ENCODE results near the gene MVB12B.

Gene MVB12B

DNA sequence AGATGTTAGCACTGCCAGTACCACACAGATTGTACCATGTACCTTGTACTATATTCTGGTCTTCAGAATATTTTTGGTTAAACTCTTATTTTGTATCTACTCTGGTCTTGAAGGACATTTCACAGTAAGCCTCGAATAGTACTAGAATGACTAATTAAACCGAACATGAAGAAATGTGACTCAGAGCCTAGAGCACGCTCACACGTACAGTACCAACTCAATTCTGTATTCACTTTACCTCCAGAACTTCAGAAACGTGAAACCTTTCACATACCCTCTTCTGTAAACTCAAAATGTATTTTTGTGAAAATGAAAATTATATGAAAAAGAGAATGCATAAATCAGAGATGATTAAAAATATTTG is 112.8 kb downstream of the MVB12B start:
- DNase-seq (ENCODE audit: extremely low spot score, insufficient read length, low read depth) (no peak), FAIRE-seq (no peak)

DNA sequence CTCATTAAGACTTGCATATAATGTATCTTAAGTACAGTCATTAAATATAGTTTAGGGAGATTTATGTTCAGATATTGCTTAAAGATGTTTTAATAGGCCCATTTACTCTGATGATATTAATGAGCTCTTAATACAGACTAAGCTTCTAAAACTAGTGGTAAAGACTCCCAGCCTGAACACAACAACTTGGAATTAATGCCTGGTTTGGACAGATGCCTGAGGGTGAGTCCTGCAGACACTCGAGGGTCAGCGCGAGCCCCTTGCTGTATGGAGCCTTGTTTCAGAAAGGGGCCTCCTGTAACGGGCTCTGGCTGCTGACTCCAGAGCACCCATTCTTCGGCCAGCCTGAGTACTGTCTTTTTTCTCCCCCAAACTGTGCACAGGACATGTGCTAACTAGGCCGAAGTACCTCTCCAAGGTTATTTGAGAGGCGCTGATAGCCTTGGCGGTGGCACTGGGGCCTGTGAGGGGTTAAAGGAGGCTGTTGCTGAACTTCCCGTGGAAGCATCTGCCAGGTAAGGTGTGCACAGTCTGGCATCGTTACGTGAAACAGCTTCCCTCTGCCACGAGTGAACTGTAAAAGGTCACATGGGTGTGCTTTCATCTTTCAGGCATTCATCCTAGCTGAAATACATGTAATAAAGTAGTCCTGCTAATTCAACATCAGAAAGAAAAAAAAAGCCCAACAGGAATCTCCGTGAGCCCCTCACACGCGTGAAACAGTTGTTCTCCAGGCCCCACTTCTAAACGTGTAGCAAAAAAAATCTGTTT is 113.4 kb downstream of the MVB12B start:
- FAIRE-seq (no peak), DNase-seq (ENCODE audit: extremely low spot score, insufficient read length, low read depth) (no peak)

- FAIRE-seq (no peak), DNase-seq (ENCODE audit: extremely low spot score, insufficient read length, low read depth) (no peak)
Observed at GRCh38 chr9:126440940-126441339, 114.3 kb downstream of the MVB12B start.

GRCh38 chr9:126442636-126443035 is 116.0 kb downstream of the MVB12B start:
- no peak for FAIRE-seq

GRCh38 chr9:126443144-126443543 is 116.5 kb downstream of the MVB12B start:
- DNase-seq (ENCODE audit: extremely low spot score, insufficient read length, low read depth) = no peak
- no peak for FAIRE-seq

More at GRCh38 chr9:126442636-126443035, 116.0 kb downstream of the MVB12B start:
- no peak for DNase-seq (ENCODE audit: extremely low spot score, insufficient read length, low read depth)

- DNase-seq (ENCODE audit: extremely low spot score, insufficient read length, low read depth) = no peak
- no peak for FAIRE-seq
Observed at GRCh38 chr9:126448136-126448535, 121.5 kb downstream of the MVB12B start.

DNA sequence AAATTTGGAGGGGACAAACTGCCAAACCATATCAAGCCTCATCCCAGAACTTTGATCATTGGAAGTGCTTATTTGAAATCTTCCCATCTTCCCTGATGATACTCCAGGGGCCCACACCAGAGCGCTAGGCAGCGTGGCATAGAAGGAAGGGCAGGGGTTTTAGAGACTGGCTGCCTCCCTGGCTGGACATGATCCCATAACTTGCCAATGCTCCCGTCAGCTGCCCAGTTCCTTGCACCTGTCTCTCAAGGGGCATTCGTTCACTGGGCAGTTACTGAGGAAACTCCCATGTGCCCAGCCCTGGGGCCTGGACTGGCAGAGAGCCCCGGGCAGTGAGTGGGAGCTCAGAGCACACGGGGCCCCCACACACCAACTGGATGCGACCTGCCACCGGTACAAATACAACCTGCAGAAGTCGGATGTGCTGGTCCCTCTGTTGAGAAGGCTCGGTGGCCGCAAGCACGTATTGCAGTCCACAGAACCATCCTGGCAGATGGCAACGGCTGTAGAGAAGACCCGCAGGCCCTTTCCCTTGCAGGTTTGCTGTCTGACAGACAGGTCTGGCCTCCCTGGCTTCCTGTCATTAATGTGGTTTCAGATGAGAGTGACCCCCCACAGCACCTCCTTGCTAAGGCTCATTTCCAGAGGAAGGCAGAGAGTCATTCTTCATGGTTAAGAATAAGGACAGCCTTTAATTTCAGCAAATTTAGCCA is 122.4 kb downstream of the MVB12B start:
- DNase-seq (ENCODE audit: extremely low spot score, insufficient read length, low read depth) (no peak), FAIRE-seq (no peak)

GRCh38 chr9:126449725-126450667 is 123.4 kb downstream of the MVB12B start:
- DNase-seq (ENCODE audit: extremely low spot score, insufficient read length, low read depth) = no peak

DNA sequence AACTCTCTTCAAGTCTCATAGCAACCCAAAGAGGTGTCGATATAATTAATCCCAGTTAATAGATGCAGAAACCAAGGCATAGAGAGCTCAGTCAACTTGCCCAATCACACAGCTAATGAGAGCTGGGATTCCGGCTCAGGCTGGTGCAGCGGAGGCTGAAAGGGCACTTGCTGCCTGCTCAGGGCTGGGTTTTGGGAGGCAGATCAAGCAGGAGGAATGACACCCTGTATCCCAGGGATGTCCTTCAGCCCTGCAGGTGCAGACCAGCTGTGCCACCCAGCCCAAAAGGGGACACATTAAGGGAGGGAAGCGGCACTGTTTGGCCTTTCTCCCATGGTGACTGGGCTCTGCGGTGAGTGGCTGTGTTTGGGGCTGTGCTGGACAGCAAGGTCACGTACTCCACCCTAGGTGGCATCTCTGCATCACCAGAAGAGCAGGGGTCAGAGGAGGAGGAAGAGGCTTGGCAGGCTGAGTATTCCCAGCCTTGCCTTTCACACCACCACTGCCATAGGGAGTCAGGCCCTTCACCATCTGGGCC is 124.1 kb downstream of the MVB12B start:
- FAIRE-seq (no peak), DNase-seq (ENCODE audit: extremely low spot score, insufficient read length, low read depth) (no peak)

More at GRCh38 chr9:126449725-126450667, 123.4 kb downstream of the MVB12B start:
- FAIRE-seq = no peak

DNA sequence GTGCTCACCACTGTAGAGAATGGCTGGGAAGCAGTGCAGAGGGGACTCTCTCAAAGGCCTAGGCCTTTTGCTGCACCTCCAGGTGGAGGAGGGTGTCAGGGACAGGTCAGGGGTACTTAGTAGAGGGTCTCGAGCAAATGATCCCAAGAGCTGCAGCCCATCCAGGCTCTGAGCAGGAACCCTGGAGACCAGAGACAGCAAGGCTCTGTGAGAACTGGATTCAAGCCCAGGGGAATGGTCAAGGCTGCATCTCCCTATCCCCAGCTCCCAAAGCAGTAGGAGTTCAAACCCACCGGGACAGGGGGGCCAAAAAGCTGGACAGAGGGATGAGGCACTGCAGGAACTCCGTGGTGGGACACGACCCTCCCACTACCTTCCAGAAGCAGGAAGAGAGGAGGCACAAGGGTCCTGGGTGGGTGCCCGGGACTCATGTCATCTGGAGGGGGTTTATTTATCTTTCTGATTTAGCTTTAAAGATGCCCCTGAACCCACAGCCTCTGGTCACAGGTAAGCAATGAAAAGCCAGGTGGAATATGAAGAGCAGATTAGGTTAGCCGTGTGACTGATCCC is 124.8 kb downstream of the MVB12B start:
- DNase-seq (ENCODE audit: extremely low spot score, insufficient read length, low read depth) (no peak), FAIRE-seq (no peak)

DNA sequence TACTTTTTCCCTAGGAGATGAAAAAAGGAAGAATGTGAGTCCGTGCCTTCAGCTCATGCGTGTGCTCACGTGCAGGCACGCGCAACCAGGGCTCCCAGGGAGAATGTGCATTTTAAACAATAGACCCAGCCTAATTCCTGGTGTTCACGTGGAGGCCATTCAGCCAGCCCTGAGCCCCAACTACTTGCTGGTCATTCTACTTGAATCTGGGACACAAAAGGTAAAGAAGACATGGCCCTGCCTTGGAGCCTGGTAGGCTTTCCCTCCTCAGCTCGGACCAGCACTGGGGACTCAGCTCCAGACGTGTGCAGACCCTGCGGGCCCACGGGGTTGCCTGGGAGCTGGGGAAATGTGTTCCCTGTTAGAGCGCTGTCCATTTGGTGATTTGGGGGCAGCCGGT is 125.5 kb downstream of the MVB12B start:
- no peak for DNase-seq (ENCODE audit: extremely low spot score, insufficient read length, low read depth)
- no peak for FAIRE-seq

DNA sequence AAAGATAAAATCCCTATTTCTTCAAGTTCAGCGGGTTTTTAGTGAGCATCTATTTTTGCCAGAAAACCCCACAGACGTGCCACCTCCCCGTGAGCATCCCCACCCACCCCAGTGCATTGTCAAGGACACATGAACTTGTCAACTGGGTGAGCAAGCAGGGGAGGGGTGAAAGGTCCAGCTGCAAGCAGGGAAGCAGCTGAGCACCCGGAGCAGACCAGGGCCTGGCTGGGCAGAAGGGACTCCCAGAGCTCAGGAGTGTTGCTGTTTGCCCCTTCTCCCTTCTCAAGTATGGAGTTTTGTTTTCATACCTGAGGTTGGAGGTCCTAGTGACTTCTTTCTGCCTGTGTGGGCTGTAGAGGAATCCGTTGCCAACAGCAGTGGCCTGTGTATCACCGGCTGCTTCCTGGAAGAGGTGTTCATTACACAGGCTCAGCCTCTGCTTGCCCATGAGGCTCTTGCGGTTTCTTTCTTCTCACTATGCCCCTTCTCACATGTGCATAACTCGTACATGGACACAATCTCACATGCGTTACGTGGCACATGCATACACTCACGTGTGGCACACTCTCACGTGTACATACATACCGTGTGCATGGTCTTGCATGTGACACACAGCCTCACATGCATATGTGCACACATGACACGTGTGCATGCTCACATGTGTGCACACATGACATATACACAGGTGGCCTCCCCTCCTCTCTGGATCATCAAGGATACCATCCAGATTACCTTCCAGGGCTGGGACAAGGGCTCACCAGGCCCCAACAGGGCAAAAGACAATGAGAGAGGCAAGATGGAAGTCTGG is 126.7 kb downstream of the MVB12B start:
- FAIRE-seq = no peak
- DNase-seq (ENCODE audit: extremely low spot score, insufficient read length, low read depth) = no peak

- FAIRE-seq = no peak
- DNase-seq (ENCODE audit: extremely low spot score, insufficient read length, low read depth) = no peak
Observed at GRCh38 chr9:126454215-126454614, 127.6 kb downstream of the MVB12B start.

DNA sequence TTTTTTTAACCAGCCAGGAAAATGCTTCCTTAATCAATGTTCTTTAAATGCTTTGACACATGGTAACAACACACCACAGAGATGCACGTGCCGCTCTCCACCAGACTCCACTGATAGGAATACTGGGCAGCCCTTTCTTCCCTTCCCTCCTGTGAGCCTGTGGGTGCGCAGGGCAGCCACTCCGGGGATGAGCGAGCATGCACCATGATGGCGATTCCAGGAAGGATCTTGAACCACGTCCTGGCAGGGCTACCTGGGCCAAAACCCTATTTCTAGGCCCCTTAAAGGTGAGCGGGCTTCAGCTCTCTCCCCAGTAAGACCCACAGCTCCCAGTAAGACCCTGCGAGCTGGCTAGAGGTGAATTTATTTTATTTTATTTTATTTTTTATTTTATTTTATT is 128.2 kb downstream of the MVB12B start:
- DNase-seq (ENCODE audit: extremely low spot score, insufficient read length, low read depth) (no peak), FAIRE-seq (no peak)

DNA sequence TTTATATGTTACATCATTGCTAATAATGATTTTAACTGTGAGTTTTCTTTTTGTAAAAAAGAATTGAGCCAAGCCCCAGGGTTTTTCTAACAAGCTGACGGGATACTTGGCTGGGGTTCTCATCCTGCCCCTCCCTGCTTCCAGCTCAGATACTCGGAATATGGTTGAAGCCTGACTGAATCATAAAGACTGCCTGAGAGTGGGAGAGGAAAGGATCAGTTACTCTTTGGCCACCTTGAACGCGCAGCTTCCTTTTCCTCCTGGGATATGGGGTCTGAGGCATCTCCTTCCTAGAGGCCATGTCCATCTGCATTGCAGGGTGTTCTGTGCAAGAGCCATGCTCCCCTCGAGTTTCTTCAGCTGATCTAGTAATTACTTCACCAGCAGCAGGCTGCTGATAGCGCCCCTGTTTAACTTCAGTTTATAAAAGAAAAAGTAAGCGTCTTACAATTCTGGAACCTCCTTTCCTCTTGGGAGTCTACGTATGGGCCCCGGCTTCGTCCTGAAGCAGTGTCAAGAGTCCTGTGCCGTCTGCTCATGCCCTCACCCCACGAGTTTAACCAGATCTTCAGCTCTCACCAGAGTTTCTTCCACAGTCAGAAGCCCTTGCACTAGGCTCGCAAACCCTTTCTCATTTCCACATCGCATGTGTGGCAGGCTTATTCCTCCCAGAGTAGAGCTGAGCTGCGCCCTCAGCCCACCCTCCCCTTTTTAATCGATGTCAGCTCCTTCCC is 130.0 kb downstream of the MVB12B start:
- FAIRE-seq (no peak), DNase-seq (ENCODE audit: extremely low spot score, insufficient read length, low read depth) (no peak)

DNA sequence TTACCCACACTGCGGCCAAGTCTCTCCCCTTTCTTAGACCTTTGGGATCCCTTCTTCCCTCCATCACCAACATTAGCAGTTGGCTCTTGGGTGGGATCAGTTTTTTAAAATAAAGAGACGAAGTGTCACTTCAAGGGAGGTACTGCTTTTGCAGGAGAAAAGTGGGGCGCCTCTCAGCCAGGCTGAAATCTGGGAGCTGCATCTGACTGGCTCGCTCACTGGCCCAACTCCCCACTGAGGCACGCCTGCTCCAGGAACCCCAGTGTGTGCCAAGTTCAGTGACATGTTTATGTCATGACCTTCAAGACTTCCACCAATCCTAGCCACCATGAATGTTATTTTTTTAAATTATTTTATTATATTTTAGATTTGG is 130.5 kb downstream of the MVB12B start:
- FAIRE-seq = no peak
- no peak for DNase-seq (ENCODE audit: extremely low spot score, insufficient read length, low read depth)

DNA sequence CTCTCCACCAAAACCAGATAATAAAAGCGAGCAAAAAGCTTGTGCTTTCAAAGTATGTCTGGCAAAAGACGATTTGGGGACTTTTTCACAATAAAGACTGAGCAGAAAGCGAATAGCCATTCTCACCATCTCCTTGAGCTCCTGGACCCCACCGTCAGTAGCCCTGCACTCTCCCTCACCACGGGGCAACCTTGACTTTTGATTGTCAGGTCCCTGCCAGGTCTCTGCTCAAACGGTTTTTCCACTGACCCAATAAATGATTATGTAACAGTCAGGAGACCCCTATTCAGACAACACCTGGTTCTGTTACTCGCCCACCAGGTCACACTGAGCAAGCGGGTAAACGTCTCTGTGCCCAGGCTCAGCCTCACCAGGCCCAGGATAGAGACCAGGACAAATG is 131.3 kb downstream of the MVB12B start:
- FAIRE-seq = no peak
- DNase-seq (ENCODE audit: extremely low spot score, insufficient read length, low read depth) = no peak

DNA sequence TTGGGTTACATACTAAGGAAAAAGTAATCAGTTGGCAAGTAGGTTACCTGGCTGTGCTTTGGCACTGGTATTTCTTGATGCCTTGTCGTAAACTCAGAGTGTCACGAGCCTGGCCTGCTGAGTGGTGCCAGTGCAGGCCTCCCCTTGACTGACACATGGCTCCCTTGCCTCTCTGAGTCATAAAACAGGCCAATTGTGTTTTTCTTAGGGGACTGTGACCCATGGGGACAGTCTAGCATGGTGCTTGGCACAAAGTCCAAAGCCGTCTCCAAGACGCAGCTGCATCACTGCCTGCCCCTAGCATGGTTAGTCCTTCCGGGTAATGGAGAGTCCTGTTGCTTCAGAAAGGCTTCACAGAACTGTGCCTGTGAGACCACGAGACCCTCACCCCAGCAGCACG is 132.5 kb downstream of the MVB12B start:
- no peak for FAIRE-seq

GRCh38 chr9:126459546-126459945 is 132.9 kb downstream of the MVB12B start:
- FAIRE-seq (no peak), DNase-seq (ENCODE audit: extremely low spot score, insufficient read length, low read depth) (no peak)

More for the DNA sequence above, 132.5 kb downstream of the MVB12B start:
- DNase-seq (ENCODE audit: extremely low spot score, insufficient read length, low read depth) = no peak
